ENCODE results near the gene RNF169.
"Not testable (repeated sequence)": the region's sequence is repeated elsewhere in the genome, so short reads cannot be mapped to it uniquely, and the experiment has no call there.

Gene RNF169

GRCh38 chr11:74824285-74824982, 75.8 kb downstream of the RNF169 start:
- no peak for ATAC-seq
- DNase-seq = no peak

GRCh38 chr11:74825596-74825995, 76.9 kb downstream of the RNF169 start:
- DNase-seq, ATAC-seq: not testable (repeated sequence)

GRCh38 chr11:74826901-74827300, 78.3 kb downstream of the RNF169 start:
- ATAC-seq (no peak), DNase-seq (no peak)

GRCh38 chr11:74837191-74837590, 88.5 kb downstream of the RNF169 start:
- ATAC-seq (no peak), DNase-seq (no peak)

- no peak for DNase-seq
- no peak for ATAC-seq
Observed at GRCh38 chr11:74838188-74838587, 89.5 kb downstream of the RNF169 start.

- no peak for ATAC-seq
Observed at GRCh38 chr11:74839446-74839845, 90.8 kb downstream of the RNF169 start.

GRCh38 chr11:74839971-74840370, 91.3 kb downstream of the RNF169 start:
- DNase-seq = no peak

More at GRCh38 chr11:74839446-74839845, 90.8 kb downstream of the RNF169 start:
- DNase-seq = no peak

GRCh38 chr11:74840486-74840885, 91.8 kb downstream of the RNF169 start:
- DNase-seq (no peak), ATAC-seq (no peak)

More at GRCh38 chr11:74839971-74840370, 91.3 kb downstream of the RNF169 start:
- ATAC-seq = no peak

GRCh38 chr11:74842967-74843366, 94.3 kb downstream of the RNF169 start:
- no peak for DNase-seq

GRCh38 chr11:74844072-74844471, 95.4 kb downstream of the RNF169 start:
- ATAC-seq (no peak), DNase-seq (no peak)

More at GRCh38 chr11:74842967-74843366, 94.3 kb downstream of the RNF169 start:
- no peak for ATAC-seq

GRCh38 chr11:74844865-74845264, 96.2 kb downstream of the RNF169 start:
- DNase-seq (no peak), ATAC-seq (no peak)

- ATAC-seq = no peak
- DNase-seq = no peak
Observed at GRCh38 chr11:74845978-74846517, 97.4 kb downstream of the RNF169 start.

GRCh38 chr11:74846770-74847169, 98.1 kb downstream of the RNF169 start:
- DNase-seq (no peak), ATAC-seq (no peak)

GRCh38 chr11:74847395-74847794, 98.7 kb downstream of the RNF169 start:
- DNase-seq = no peak
- no peak for ATAC-seq

- ATAC-seq = no peak
Observed at GRCh38 chr11:74847895-74848294, 99.2 kb downstream of the RNF169 start.

GRCh38 chr11:74849525-74850391, 101.1 kb downstream of the RNF169 start:
- ATAC-seq = no peak
- DNase-seq = no peak

More at GRCh38 chr11:74847895-74848294, 99.2 kb downstream of the RNF169 start:
- no peak for DNase-seq

GRCh38 chr11:74853223-74853622, 104.6 kb downstream of the RNF169 start:
- DNase-seq (no peak), ATAC-seq (no peak)

- DNase-seq (no peak), ATAC-seq (no peak)
Observed at GRCh38 chr11:74860743-74861142, 112.1 kb downstream of the RNF169 start.

- no peak for ATAC-seq
- no peak for DNase-seq
Observed at GRCh38 chr11:74863410-74863809, 114.8 kb downstream of the RNF169 start.

GRCh38 chr11:74866557-74866956, 117.9 kb downstream of the RNF169 start:
- ATAC-seq = no peak
- no peak for DNase-seq

GRCh38 chr11:74870485-74870884, 121.8 kb downstream of the RNF169 start:
- ATAC-seq (no peak), DNase-seq (no peak)

GRCh38 chr11:74871037-74871436, 122.4 kb downstream of the RNF169 start:
- no peak for DNase-seq
- no peak for ATAC-seq

GRCh38 chr11:74877132-74877531, 128.5 kb downstream of the RNF169 start:
- ATAC-seq (no peak), DNase-seq (peak; percentile 9)
